ENCODE data around the gene RASAL1.

DNA sequence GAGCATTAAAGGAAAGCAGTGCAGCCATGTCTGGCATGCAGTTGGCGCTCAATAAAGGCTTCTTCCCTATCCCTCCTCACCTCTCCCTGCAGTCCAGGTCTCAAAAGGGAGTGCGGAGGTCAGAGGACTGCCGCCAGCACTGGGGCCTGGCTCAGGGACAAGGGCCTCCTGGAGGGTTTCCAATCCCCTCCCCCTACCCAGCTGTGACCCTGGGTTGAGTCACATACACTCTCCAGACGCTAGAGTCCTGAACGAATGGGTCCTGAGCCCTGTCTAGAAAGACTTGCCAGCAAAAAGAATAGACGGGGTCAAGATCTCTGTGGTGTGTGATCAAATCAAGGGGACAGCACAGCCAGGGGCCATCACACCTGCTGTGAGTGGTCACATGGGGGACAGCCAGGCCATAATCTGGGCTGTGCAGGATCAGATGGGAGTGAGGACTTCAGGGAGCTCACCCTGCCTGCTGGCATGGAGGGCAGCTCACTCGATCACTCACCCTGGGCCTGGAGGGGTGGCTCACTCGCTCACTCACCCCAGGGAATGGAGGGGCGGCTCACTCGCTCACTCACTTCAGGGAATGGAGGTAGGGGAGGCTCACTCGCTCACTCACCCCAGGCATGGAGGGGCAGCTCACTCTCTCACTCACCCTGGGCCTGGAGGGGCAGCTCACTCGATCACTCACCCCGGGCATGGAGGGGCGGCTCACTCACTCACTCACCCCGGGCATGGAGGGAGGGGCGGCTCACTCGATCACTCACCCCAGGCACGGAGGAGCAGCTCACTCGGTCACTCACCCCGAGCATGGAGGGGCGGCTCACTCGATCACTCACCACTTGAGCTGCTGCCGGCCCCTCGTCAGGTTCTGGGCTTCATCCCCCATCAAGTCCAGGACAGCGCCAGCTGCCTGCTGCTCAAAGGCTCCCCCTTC, 26.8 kb upstream of the RASAL1 start:
- TF ChIP-seq, protein P1, sequence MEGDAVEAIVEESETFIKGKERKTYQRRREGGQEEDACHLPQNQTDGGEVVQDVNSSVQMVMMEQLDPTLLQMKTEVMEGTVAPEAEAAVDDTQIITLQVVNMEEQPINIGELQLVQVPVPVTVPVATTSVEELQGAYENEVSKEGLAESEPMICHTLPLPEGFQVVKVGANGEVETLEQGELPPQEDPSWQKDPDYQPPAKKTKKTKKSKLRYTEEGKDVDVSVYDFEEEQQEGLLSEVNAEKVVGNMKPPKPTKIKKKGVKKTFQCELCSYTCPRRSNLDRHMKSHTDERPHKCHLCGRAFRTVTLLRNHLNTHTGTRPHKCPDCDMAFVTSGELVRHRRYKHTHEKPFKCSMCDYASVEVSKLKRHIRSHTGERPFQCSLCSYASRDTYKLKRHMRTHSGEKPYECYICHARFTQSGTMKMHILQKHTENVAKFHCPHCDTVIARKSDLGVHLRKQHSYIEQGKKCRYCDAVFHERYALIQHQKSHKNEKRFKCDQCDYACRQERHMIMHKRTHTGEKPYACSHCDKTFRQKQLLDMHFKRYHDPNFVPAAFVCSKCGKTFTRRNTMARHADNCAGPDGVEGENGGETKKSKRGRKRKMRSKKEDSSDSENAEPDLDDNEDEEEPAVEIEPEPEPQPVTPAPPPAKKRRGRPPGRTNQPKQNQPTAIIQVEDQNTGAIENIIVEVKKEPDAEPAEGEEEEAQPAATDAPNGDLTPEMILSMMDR (IDR thresholded peaks at IDR 0.05; ENCODE audit: low read depth, low read length) = no peak
- TF ChIP-seq EZH2phosphoT487 (IDR thresholded peaks at IDR 0.05; ENCODE audit: low read depth) = no peak
